H1 (cell line): ENCODE data around the gene CROCC2. TPM values are rescaled to one million over a fixed set of nuclear protein-coding genes. Genes with fewer than 3 reads are reported as not detected.

Source experiments
- CTCF ChIA-PET: fragments of 300-600 bp; sonication (Branson Sonifier 250); formaldehyde crosslinking; loops from one replicate; lab custom pipeline; 2021; ENCODE audit not compliant: partially characterized antibody; lab: Charles Lee
- POLR2A ChIA-PET: fragments of 300-600 bp; sonication (Branson Sonifier 250); formaldehyde crosslinking; loops from one replicate; lab custom pipeline; 2021; ENCODE audit warnings: inconsistent platforms; ENCODE audit not compliant: partially characterized antibody; lab: Charles Lee
- DNase-seq, 2 experiments: peaks; one replicate each; pipeline versions ENCODE4 v3.0.0 to v3.0.0-alpha.2; 2010 to 2022; ENCODE audit warnings: low spot score in 2 of 2, low read depth in 1 of 2, mixed read lengths in 1 of 2
- FAIRE-seq: peaks from 2 replicates; lab custom pipeline; 2011; peaks lifted over from hg19 to GRCh38; lab: Jason Lieb, UNC
- H2AFZ ChIP-seq: 2 replicates; pipeline ENCODE4 v1.8.1; 2012; ENCODE audit warnings: low read length, inconsistent platforms
- H2AK5ac ChIP-seq: 2 replicates; pipeline ENCODE4 v1.6.1; 2013; ENCODE audit warnings: low read depth, low read length
- H2BK120ac ChIP-seq: replicated peaks from 2 replicates; pipeline ENCODE3; 2013; ENCODE audit warnings: low read depth, low read length, inconsistent platforms
- H2BK12ac ChIP-seq: 2 replicates; pipeline ENCODE4 v1.6.1; 2013; ENCODE audit warnings: low read depth, low read length
- H2BK15ac ChIP-seq: 2 replicates; pipeline ENCODE4 v1.6.1; 2013; ENCODE audit warnings: low read length
- H2BK20ac ChIP-seq: 2 replicates; pipeline ENCODE4 v1.6.1; 2013; ENCODE audit warnings: low read length
- H2BK5ac ChIP-seq: 2 replicates; pipeline ENCODE4 v1.6.1; 2013; ENCODE audit warnings: low read depth, low read length
- H3K14ac ChIP-seq: 2 replicates; pipeline ENCODE4 v1.6.1; 2013; ENCODE audit warnings: inconsistent platforms; ENCODE audit not compliant: insufficient read length
- H3K18ac ChIP-seq: 2 replicates; pipeline ENCODE4 v1.6.1; 2013; ENCODE audit warnings: low read length; ENCODE audit errors: extremely low read depth
- H3K23ac ChIP-seq: 2 replicates; pipeline ENCODE4 v1.6.1; 2013; ENCODE audit warnings: inconsistent platforms; ENCODE audit not compliant: insufficient read length
- H3K23me2 ChIP-seq: 2 replicates; pipeline ENCODE4 v1.6.1; 2013; ENCODE audit warnings: low read depth, low read length
- H3K27ac ChIP-seq: 2 replicates; pipeline ENCODE4 v1.6.1; 2011; ENCODE audit warnings: low read depth, low read length, inconsistent platforms
- H3K27me3 ChIP-seq, 4 experiments: replicated peaks in 1 of 4; 1 replicate in 1 of 4; 2 replicates in 3 of 4; pipeline versions ENCODE4 v1.6.1 to v1.8.1; 2011 to 2013; ENCODE audit warnings: low read length in 3 of 4, mild to moderate bottlenecking in 3 of 4, inconsistent platforms in 2 of 4, mixed read lengths in 2 of 4, moderate library complexity in 1 of 4; ENCODE audit not compliant: control insufficient read depth in 3 of 4, insufficient read depth in 3 of 4; ENCODE audit errors: extremely low read depth in 1 of 4
- H3K36me3 ChIP-seq, 4 experiments: 2 replicates each; pipeline versions ENCODE4 v1.6.1 to v1.8.1; 2011 to 2013; ENCODE audit warnings: mild to moderate bottlenecking in 4 of 4, low read length in 3 of 4, moderate library complexity in 2 of 4, control low read depth in 1 of 4, inconsistent platforms in 1 of 4; ENCODE audit not compliant: insufficient read depth in 4 of 4, control insufficient read depth in 2 of 4
- H3K4ac ChIP-seq: replicated peaks from 2 replicates; pipeline ENCODE3; 2013; ENCODE audit warnings: low read length, low read depth, mixed read lengths, inconsistent platforms; ENCODE audit not compliant: insufficient read length
- H3K4me1 ChIP-seq, 4 experiments: replicated peaks in 1 of 4; 1 replicate in 1 of 4; 2 replicates in 3 of 4; pipeline versions ENCODE4 v1.6.1 to v1.8.1; 2011 to 2013; ENCODE audit warnings: low read length in 3 of 4, inconsistent platforms in 2 of 4, mixed read lengths in 1 of 4; ENCODE audit not compliant: insufficient read depth in 4 of 4, control insufficient read depth in 3 of 4
- H3K4me2 ChIP-seq, 2 experiments: 2 replicates each; pipeline versions ENCODE4 v1.6.1 to v1.8.1; 2011 to 2013; ENCODE audit warnings: low read depth in 2 of 2, low read length in 2 of 2, control low read depth in 1 of 2, inconsistent platforms in 1 of 2, mild to moderate bottlenecking in 1 of 2; ENCODE audit not compliant: insufficient read depth in 1 of 2
- H3K4me3 ChIP-seq, 4 experiments: fragments of 200-600, 300-600 bp in 1 of 4; sonication (generic), shearing (Covaris generic), sonication (Bioruptor Twin) in 1 of 4; 2 replicates each; pipeline versions ENCODE4 v1.5.1 to v1.8.1; 2011 to 2016; ENCODE audit warnings: low read length in 4 of 4, low read depth in 3 of 4, control low read depth in 2 of 4, inconsistent platforms in 2 of 4, mild to moderate bottlenecking in 2 of 4, mixed read lengths in 1 of 4, moderate library complexity in 1 of 4; ENCODE audit not compliant: insufficient read depth in 2 of 4; ENCODE audit errors: extremely low read depth in 1 of 4
- H3K56ac ChIP-seq: replicated peaks from 2 replicates; pipeline ENCODE3; 2013; ENCODE audit warnings: low read depth, mild to moderate bottlenecking, mixed read lengths, low read length, inconsistent platforms; ENCODE audit not compliant: insufficient read length
- H3K79me1 ChIP-seq: 2 replicates; pipeline ENCODE4 v1.6.1; 2013; ENCODE audit warnings: low read depth, low read length, control low read depth
- H3K79me2 ChIP-seq, 2 experiments: 2 replicates each; pipeline versions ENCODE4 v1.6.1 to v1.8.1; 2012 to 2013; ENCODE audit warnings: low read length in 2 of 2, mild to moderate bottlenecking in 2 of 2, inconsistent platforms in 1 of 2; ENCODE audit not compliant: insufficient read depth in 2 of 2, control insufficient read depth in 1 of 2
- H3K9ac ChIP-seq, 4 experiments: replicated peaks in 1 of 4; 1 replicate in 1 of 4; 2 replicates in 3 of 4; pipeline versions ENCODE4 v1.6.1 to v1.8.1; 2011 to 2013; ENCODE audit warnings: low read depth in 3 of 4, low read length in 3 of 4, control low read depth in 2 of 4, mild to moderate bottlenecking in 2 of 4, moderate library complexity in 2 of 4, inconsistent platforms in 1 of 4; ENCODE audit errors: extremely low read depth in 1 of 4
- H3K9me3 ChIP-seq, 2 experiments: 2 replicates each; pipeline versions ENCODE4 v1.6.1 to v1.8.1; 2012 to 2013; ENCODE audit warnings: mild to moderate bottlenecking in 2 of 2, moderate library complexity in 2 of 2, control low read depth in 1 of 2, inconsistent platforms in 1 of 2, low read depth in 1 of 2, low read length in 1 of 2, mixed read lengths in 1 of 2; ENCODE audit not compliant: insufficient read depth in 2 of 2
- H4K20me1 ChIP-seq, 2 experiments: replicated peaks in 1 of 2; 2 replicates each; pipeline versions ENCODE3 to v1.8.1; 2011 to 2013; ENCODE audit warnings: inconsistent platforms in 2 of 2, low read length in 2 of 2, mild to moderate bottlenecking in 1 of 2; ENCODE audit not compliant: insufficient read depth in 2 of 2, control insufficient read depth in 1 of 2
- H4K5ac ChIP-seq: 2 replicates; pipeline ENCODE4 v1.6.1; 2013; ENCODE audit warnings: low read length, low read depth, mixed read lengths, inconsistent platforms; ENCODE audit not compliant: insufficient read length
- H4K8ac ChIP-seq: 2 replicates; pipeline ENCODE4 v1.8.0; 2013; ENCODE audit warnings: mild to moderate bottlenecking, moderate library complexity, low read length, inconsistent platforms; ENCODE audit not compliant: insufficient read depth; ENCODE audit errors: extremely low read depth
- H4K91ac ChIP-seq: replicated peaks from 2 replicates; pipeline ENCODE3; 2013; ENCODE audit warnings: low read length, mixed read lengths, inconsistent platforms; ENCODE audit not compliant: insufficient read length
- BACH1 ChIP-seq: IDR thresholded peaks from 2 replicates; pipeline ENCODE4 v1.6.1; 2012; ENCODE audit warnings: low read length, improper control_type of control experiment
- CREB1 ChIP-seq: IDR thresholded peaks from 2 replicates; pipeline ENCODE4 v1.6.1; 2012; ENCODE audit warnings: inconsistent platforms
- KDM4A ChIP-seq: IDR thresholded peaks from one replicate; pipeline ENCODE4 v1.7.1; 2012; ENCODE audit warnings: low read depth, mild to moderate bottlenecking, moderate library complexity, low read length, inconsistent platforms; ENCODE audit not compliant: severe bottlenecking
- RFX5 ChIP-seq: IDR thresholded peaks from 2 replicates; pipeline ENCODE4 v1.6.1; 2011; ENCODE audit warnings: low read depth, low read length, improper control_type of control experiment, borderline replicate concordance
- TCF12 ChIP-seq: IDR thresholded peaks from 2 replicates; pipeline ENCODE4 v1.6.1; 2011; ENCODE audit warnings: low read depth, mild to moderate bottlenecking, low read length
- WGBS, 2 experiments: shearing (Covaris generic) in 1 of 2; methylation state at CpG; one replicate each; pipeline versions ENCODE4 v1.1.6 to v1.1.7; 2013 to 2015; ENCODE audit warnings: low lambda C conversion rate in 2 of 2, mixed read lengths in 2 of 2, inconsistent platforms in 1 of 2, low coverage in 1 of 2, missing lambda C conversion rate in 1 of 2; ENCODE audit not compliant: insufficient replicate concordance in 2 of 2, insufficient coverage in 1 of 2, insufficient read length in 1 of 2; ENCODE audit errors: extremely low coverage in 1 of 2, missing lambda C conversion rate in 1 of 2; 5-methylcytosine and 5-hydroxymethylcytosine counted together
- polyA plus RNA-seq, 7 experiments: library from polyadenylated mRNA; depleted of rRNA in 3 of 7; stranded (reverse) in 5 of 7; unstranded in 2 of 7; fragments of >200 nt in 5 of 7; fragments of 200-250 nt in 2 of 7; gene quantifications; 1 replicate in 5 of 7; 2 replicates in 1 of 7; 4 replicates in 1 of 7; pipeline versions ENCODE4 v1.2.1 to v1.2.3, GENCODE V29; 2011 to 2013; ENCODE audit warnings: missing spikeins in 2 of 7, mixed read lengths in 2 of 7
- total RNA-seq: library from RNA; stranded (reverse); fragmentation: NEBNext Ultra II Directional; extraction: Animal tissue kit (Norgen Biotek cat#: 25700); gene quantifications from 2 replicates; pipeline ENCODE4 v1.2.1, GENCODE V29; 2021

The CROCC2 gene
- total and polyA plus RNA-seq, 2 of the 8 experiments (the other 6 are each of a cell fraction or from before 2014, with no cell fraction given) = not detected

GRCh38 chr2:240914645-240915525, 8.7 kb downstream of the CROCC2 start:
- H3K4me3 ChIP-seq = no peak overlapping the region
- H4K91ac ChIP-seq = no peak overlapping the region
- CTCF ChIA-PET = interaction anchor here (0.7 to 4.4 kb wide), 40 partner anchors 8 to 301 kb away, joined by 3 to 26 read pairs (median 4); partner anchors contain the start of genes CROCC2, MAB21L4, PASK and PPP1R7
- WGBS, 2 experiments = 83% methylated on average over 10 of the region's 25 CpGs; no CpG with 5 or more reads in 1 of the 2 experiments
- H3K27me3 ChIP-seq = peaks cover 1 to 9% (median 9%) of the 10 kb centered on the region in 4 experiments; a peak in 6 of 7 replicates
- H2BK5ac ChIP-seq = no peak overlapping the region
- H3K23ac ChIP-seq = no peak overlapping the region
- no peak overlapping the region for H2BK120ac ChIP-seq
- no peak overlapping the region for H3K18ac ChIP-seq
- H3K79me2 ChIP-seq = no peaks in the 10 kb centered on the region
- no peak overlapping the region for H3K4ac ChIP-seq
- H3K79me1 ChIP-seq = no peaks in the 10 kb centered on the region
- H3K4me2 ChIP-seq = no peak overlapping the region; a peak in 1 of 4 replicates
- no peak overlapping the region for H3K14ac ChIP-seq
- no peak overlapping the region for H4K8ac ChIP-seq
- no peak overlapping the region for H2BK15ac ChIP-seq
- no peak for FAIRE-seq
- no peak overlapping the region for H2AFZ ChIP-seq
- no peak overlapping the region for H4K5ac ChIP-seq
- peaks cover 4% of the 10 kb centered on the region; the same call in 1 of the 2 replicates for H3K23me2 ChIP-seq
- no peaks in the 10 kb centered on the region for H3K9me3 ChIP-seq
- no peak overlapping the region for H3K56ac ChIP-seq
- no peak overlapping the region for H2BK12ac ChIP-seq
- H3K27ac ChIP-seq = no peak overlapping the region
- H4K20me1 ChIP-seq = peaks cover 2 to 4% of the 10 kb centered on the region in 2 experiments
- peaks cover 0 to 6% (median 3%) of the 10 kb centered on the region in 4 experiments; a peak in 4 of 7 replicates for H3K4me1 ChIP-seq
- POLR2A ChIA-PET = interaction anchor here (1.2 kb wide), 1 partner anchor 43 kb away, joined by 3 read pairs; no protein-coding TSS in a partner anchor
- no peak overlapping the region for H2BK20ac ChIP-seq
- no peak overlapping the region for H2AK5ac ChIP-seq
- H3K9ac ChIP-seq = no peak overlapping the region
- no peaks in the 10 kb centered on the region for H3K36me3 ChIP-seq
- no peak for TF ChIP-seq TCF12
- no peak for TF ChIP-seq RFX5
- no peak for TF ChIP-seq KDM4A
- TF ChIP-seq BACH1 = no peak
- no peak for TF ChIP-seq CREB1
- TF ChIP-seq, all 59 proteins: peak for 0
- no peak for DNase-seq
